Ishikawa (cell line): ENCODE results near the gene CGB1.
A peak's percentile ranks its signal among the peaks of the same experiment; 100 is the strongest.

Source experiments
- CEBPB ChIP-seq: IDR thresholded peaks from 2 replicates; pipeline ENCODE4 v1.6.1; 2012
- CREB1 ChIP-seq: IDR thresholded peaks from 2 replicates; pipeline ENCODE4 v1.6.1; 2012; ENCODE audit warnings: low read depth
- EGR1 ChIP-seq: IDR thresholded peaks from 2 replicates; pipeline ENCODE4 v1.6.1; 2012
- EP300 ChIP-seq: IDR thresholded peaks from 2 replicates; pipeline ENCODE4 v1.6.1; 2012; ENCODE audit warnings: borderline replicate concordance
- FOXM1 ChIP-seq: IDR thresholded peaks from 2 replicates; pipeline ENCODE4 v1.6.1; 2012; ENCODE audit warnings: low read depth, borderline replicate concordance
- NFIC ChIP-seq: IDR thresholded peaks from 2 replicates; pipeline ENCODE4 v1.6.1; 2012
- RAD21 ChIP-seq: IDR thresholded peaks from 2 replicates; pipeline ENCODE4 v1.6.1; 2012; ENCODE audit warnings: low read depth
- TAF1 ChIP-seq: IDR thresholded peaks from 2 replicates; pipeline ENCODE4 v1.6.1; 2012; ENCODE audit warnings: low read depth, mild to moderate bottlenecking
- TCF12 ChIP-seq: IDR thresholded peaks from 2 replicates; pipeline ENCODE4 v1.6.1; 2012; ENCODE audit warnings: low read depth
- TEAD4 ChIP-seq: IDR thresholded peaks from 2 replicates; pipeline ENCODE4 v1.6.1; 2012
- YY1 ChIP-seq: IDR thresholded peaks from 2 replicates; pipeline ENCODE4 v1.6.1; 2012; ENCODE audit warnings: low read depth
- ZBTB7A ChIP-seq: IDR thresholded peaks from 2 replicates; pipeline ENCODE4 v1.6.1; 2012; ENCODE audit warnings: low read depth
- TF ChIP-seq, protein P1 (sequence below): IDR thresholded peaks from 2 replicates; pipeline ENCODE4 v1.6.1; 2012
- TF ChIP-seq, protein P2 (sequence below): IDR thresholded peaks from 2 replicates; pipeline ENCODE4 v1.6.1; 2012; ENCODE audit warnings: low read depth, mild to moderate bottlenecking
- TF ChIP-seq, protein P3 (sequence below): IDR thresholded peaks from 2 replicates; pipeline ENCODE4 v1.6.1; 2012

The CGB1 gene

DNA sequence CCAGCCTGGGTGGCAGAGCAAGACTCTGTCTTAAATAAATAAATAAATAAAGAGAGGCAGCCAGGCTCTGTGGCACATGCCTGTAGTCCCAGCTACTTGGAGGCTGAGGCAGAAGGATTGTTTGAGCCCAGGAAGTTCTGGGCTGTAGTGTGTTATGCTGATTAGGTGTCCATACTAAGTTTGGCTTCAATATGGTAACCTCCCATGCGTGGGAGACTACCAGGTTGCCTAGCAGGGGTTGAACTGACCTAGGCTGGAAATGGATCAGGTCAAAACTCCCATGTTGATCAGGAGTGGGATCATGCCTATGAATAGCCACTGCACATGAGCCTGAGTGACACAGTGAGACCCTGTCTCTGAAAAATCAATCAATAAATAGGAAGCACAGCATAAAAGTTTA is 44.6 kb upstream of the CGB1 start:
- TF ChIP-seq CEBPB = no peak
- TF ChIP-seq, protein P1, sequence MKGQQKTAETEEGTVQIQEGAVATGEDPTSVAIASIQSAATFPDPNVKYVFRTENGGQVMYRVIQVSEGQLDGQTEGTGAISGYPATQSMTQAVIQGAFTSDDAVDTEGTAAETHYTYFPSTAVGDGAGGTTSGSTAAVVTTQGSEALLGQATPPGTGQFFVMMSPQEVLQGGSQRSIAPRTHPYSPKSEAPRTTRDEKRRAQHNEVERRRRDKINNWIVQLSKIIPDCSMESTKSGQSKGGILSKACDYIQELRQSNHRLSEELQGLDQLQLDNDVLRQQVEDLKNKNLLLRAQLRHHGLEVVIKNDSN = no peak
- TF ChIP-seq TCF12 = no peak
- no peak for TF ChIP-seq EP300
- TF ChIP-seq FOXM1 = no peak
- TF ChIP-seq TAF1 = no peak

DNA sequence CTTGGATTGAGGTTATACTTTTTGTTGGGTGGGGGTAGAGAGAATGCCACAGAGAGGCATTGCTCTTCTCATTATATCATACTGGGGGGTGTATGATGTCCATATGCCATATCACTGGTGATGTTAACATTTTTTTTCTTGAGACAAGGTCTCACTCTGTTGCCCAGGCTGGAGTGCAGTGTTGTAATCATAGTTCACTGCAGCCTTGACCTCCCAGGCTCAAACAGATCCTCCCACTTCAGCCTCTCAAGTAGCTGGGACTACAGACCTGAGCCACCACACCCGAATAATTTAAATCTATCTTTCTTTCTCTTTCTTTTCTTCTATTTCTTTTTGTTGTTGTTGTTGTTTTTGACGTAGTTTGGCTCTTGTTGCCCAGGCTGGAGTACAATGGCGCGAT is 43.7 kb upstream of the CGB1 start:
- no peak for TF ChIP-seq EGR1
- no peak for TF ChIP-seq YY1
- no peak for TF ChIP-seq TEAD4
- TF ChIP-seq TCF12 = no peak
- TF ChIP-seq NFIC = no peak
- TF ChIP-seq RAD21 = no peak
- TF ChIP-seq TAF1 = no peak
- TF ChIP-seq, protein P1 = no peak
- TF ChIP-seq ZBTB7A = no peak
- TF ChIP-seq, protein P2, sequence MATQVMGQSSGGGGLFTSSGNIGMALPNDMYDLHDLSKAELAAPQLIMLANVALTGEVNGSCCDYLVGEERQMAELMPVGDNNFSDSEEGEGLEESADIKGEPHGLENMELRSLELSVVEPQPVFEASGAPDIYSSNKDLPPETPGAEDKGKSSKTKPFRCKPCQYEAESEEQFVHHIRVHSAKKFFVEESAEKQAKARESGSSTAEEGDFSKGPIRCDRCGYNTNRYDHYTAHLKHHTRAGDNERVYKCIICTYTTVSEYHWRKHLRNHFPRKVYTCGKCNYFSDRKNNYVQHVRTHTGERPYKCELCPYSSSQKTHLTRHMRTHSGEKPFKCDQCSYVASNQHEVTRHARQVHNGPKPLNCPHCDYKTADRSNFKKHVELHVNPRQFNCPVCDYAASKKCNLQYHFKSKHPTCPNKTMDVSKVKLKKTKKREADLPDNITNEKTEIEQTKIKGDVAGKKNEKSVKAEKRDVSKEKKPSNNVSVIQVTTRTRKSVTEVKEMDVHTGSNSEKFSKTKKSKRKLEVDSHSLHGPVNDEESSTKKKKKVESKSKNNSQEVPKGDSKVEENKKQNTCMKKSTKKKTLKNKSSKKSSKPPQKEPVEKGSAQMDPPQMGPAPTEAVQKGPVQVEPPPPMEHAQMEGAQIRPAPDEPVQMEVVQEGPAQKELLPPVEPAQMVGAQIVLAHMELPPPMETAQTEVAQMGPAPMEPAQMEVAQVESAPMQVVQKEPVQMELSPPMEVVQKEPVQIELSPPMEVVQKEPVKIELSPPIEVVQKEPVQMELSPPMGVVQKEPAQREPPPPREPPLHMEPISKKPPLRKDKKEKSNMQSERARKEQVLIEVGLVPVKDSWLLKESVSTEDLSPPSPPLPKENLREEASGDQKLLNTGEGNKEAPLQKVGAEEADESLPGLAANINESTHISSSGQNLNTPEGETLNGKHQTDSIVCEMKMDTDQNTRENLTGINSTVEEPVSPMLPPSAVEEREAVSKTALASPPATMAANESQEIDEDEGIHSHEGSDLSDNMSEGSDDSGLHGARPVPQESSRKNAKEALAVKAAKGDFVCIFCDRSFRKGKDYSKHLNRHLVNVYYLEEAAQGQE = no peak
- TF ChIP-seq CREB1 = no peak
- no peak for TF ChIP-seq CEBPB
- no peak for TF ChIP-seq EP300
- TF ChIP-seq, protein P3, sequence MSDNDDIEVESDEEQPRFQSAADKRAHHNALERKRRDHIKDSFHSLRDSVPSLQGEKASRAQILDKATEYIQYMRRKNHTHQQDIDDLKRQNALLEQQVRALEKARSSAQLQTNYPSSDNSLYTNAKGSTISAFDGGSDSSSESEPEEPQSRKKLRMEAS = no peak

DNA sequence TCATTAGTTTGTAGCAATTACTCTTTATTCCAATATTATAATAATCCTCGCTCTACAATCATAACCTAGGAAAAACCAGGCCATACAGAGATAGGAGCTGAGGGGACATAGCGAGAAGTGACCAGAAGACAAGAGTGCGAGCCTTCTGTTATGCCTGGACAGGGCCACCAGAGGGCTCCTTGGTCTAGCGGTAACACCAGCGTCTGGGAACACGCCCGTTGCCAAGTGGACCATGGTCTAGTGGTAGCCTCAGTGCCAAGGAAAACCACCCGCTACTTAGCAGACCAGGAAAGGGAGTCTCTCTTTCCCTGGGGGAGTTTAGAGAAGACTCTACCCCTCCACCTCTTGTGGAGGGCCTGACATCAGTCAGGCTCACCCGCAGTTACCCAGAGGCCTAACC is 38.2 kb upstream of the CGB1 start:
- peak; percentile 64 for TF ChIP-seq RAD21

GRCh38 chr19:49073514-49074378 is 37.1 kb upstream of the CGB1 start:
- TF ChIP-seq TAF1 = no peak
- TF ChIP-seq RAD21 = peak; percentile 19; the same call in 1 of the 2 replicates

GRCh38 chr19:49071860-49072547 is 35.3 kb upstream of the CGB1 start:
- TF ChIP-seq CEBPB = no peak
- TF ChIP-seq, protein P1 = no peak
- TF ChIP-seq ZBTB7A = peak; percentile 60; the same call in 1 of the 2 replicates
- TF ChIP-seq, protein P3 = peak; percentile 84

DNA sequence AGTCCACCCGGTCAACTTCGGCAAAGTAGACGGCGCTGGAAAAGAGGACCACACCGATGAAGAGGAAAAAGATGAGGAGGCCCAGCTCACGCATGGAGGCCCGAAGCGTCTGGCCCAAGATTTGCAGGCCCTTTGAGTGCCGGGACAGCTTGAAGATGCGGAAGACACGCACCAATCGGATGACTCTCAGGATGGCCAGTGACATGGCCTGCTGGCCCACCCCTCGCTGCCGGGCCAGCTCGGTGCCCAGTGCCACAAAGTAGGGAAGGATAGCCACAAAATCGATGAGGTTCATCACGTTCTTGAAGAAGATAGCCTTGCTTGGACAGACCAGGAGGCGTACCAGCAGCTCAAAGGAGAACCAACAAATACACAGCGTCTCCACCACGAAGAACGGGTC is 33.7 kb upstream of the CGB1 start:
- TF ChIP-seq TEAD4 = no peak

GRCh38 chr19:49069026-49069425 is 32.3 kb upstream of the CGB1 start:
- no peak for TF ChIP-seq CREB1
- no peak for TF ChIP-seq YY1
- TF ChIP-seq, protein P1 = no peak
- TF ChIP-seq TCF12 = no peak
- TF ChIP-seq NFIC = no peak
- TF ChIP-seq TEAD4 = no peak
- no peak for TF ChIP-seq EP300
- TF ChIP-seq ZBTB7A = no peak
- TF ChIP-seq, protein P3 = no peak
- TF ChIP-seq EGR1 = no peak

- TF ChIP-seq YY1 = no peak
- TF ChIP-seq RAD21 = no peak
Observed at GRCh38 chr19:49067554-49067953, 30.9 kb upstream of the CGB1 start.
